Liver (tissue), 9 donors: Measurements from ENCODE around the gene LHFPL6. TPM values are rescaled to one million over a fixed set of nuclear protein-coding genes. Genes with fewer than 3 reads are reported as not detected.

Source experiments
- DNase-seq: peaks from one replicate; pipeline ENCODE4 v3.0.0-alpha.2; 2017; ENCODE audit warnings: low spot score
- H3K27ac ChIP-seq, 2 donors: one replicate each; pipeline ENCODE4 v1.7.0; 2013; ENCODE audit warnings: inconsistent platforms in 2 of 2, low read length in 2 of 2, control low read depth in 1 of 2, low read depth in 1 of 2, mild to moderate bottlenecking in 1 of 2
- H3K27me3 ChIP-seq, 4 donors: one replicate each; pipeline versions ENCODE4 v1.6.1 to v1.7.0; 2013; ENCODE audit warnings: low read length in 3 of 4, inconsistent platforms in 1 of 4, mild to moderate bottlenecking in 1 of 4, moderate library complexity in 1 of 4; ENCODE audit not compliant: control insufficient read depth in 4 of 4, insufficient read depth in 4 of 4
- H3K36me3 ChIP-seq, 4 donors: one replicate each; pipeline versions ENCODE4 v1.6.1 to v1.7.0; 2013; ENCODE audit warnings: low read length in 3 of 4, mild to moderate bottlenecking in 3 of 4, low read depth in 1 of 4, moderate library complexity in 1 of 4; ENCODE audit not compliant: control insufficient read depth in 4 of 4, insufficient read depth in 3 of 4
- H3K4me1 ChIP-seq, 4 donors: one replicate each; pipeline versions ENCODE4 v1.6.1 to v1.7.0; 2013; ENCODE audit warnings: low read length in 3 of 4, mild to moderate bottlenecking in 3 of 4, moderate library complexity in 1 of 4; ENCODE audit not compliant: control insufficient read depth in 4 of 4, insufficient read depth in 4 of 4
- H3K4me3 ChIP-seq, 3 donors: one replicate each; pipeline versions ENCODE4 v1.6.1 to v1.7.0; 2013; ENCODE audit warnings: low read length in 3 of 3, control low read depth in 1 of 3, low read depth in 1 of 3, mild to moderate bottlenecking in 1 of 3
- H3K9ac ChIP-seq, 2 donors: one replicate each; pipeline ENCODE4 v1.7.0; 2013; ENCODE audit warnings: low read length in 2 of 2, mild to moderate bottlenecking in 2 of 2, moderate library complexity in 2 of 2, control low read depth in 1 of 2, low read depth in 1 of 2
- H3K9me3 ChIP-seq, 4 donors: one replicate each; pipeline versions ENCODE4 v1.6.1 to v1.7.0; 2013; ENCODE audit warnings: low read length in 3 of 4; ENCODE audit not compliant: control insufficient read depth in 4 of 4
- ATF3 ChIP-seq: IDR thresholded peaks from 2 replicates; pipeline ENCODE4 v1.6.1; 2016; ENCODE audit warnings: antibody characterized with exemption
- CTCF ChIP-seq: fragments of 150-350 bp; IDR thresholded peaks from 2 replicates; pipeline ENCODE4 v1.5.1; 2017; ENCODE audit warnings: improper control_type of control experiment, low read depth, low read length; ENCODE audit not compliant: missing input control
- EGR1 ChIP-seq, 2 donors: IDR thresholded peaks; 2 replicates each; pipeline ENCODE4 v1.6.1; 2016 to 2018; ENCODE audit warnings: antibody characterized with exemption in 2 of 2, low read depth in 2 of 2
- FOXA1 ChIP-seq: IDR thresholded peaks from 2 replicates; pipeline ENCODE4 v1.6.1; 2016; ENCODE audit warnings: antibody characterized with exemption
- FOXA2 ChIP-seq: IDR thresholded peaks from 2 replicates; pipeline ENCODE4 v1.6.1; 2016; ENCODE audit warnings: antibody characterized with exemption
- GABPA ChIP-seq, 2 donors: IDR thresholded peaks in 1 of 2; conservative IDR thresholded peaks in 1 of 2; 2 replicates each; pipeline ENCODE4 v1.6.1; 2016; ENCODE audit warnings: antibody characterized with exemption in 2 of 2, mild to moderate bottlenecking in 1 of 2, moderate library complexity in 1 of 2
- HNF4A ChIP-seq, 2 donors: conservative IDR thresholded peaks; 2 replicates each; pipeline ENCODE4 v1.6.1; 2016; ENCODE audit warnings: antibody characterized with exemption in 2 of 2, mild to moderate bottlenecking in 2 of 2
- HNF4G ChIP-seq: IDR thresholded peaks from 2 replicates; pipeline ENCODE4 v1.6.1; 2016; ENCODE audit warnings: antibody characterized with exemption
- JUND ChIP-seq, 2 donors: IDR thresholded peaks; 2 replicates each; pipeline ENCODE4 v1.6.1; 2016; ENCODE audit warnings: antibody characterized with exemption in 2 of 2
- MAX ChIP-seq: IDR thresholded peaks from 2 replicates; pipeline ENCODE4 v1.6.1; 2016; ENCODE audit warnings: antibody characterized with exemption
- NR2F2 ChIP-seq: IDR thresholded peaks from 2 replicates; pipeline ENCODE4 v1.6.1; 2016; ENCODE audit warnings: antibody characterized with exemption
- RAD21 ChIP-seq, 2 donors: IDR thresholded peaks; 2 replicates each; pipeline ENCODE4 v1.6.1; 2016; ENCODE audit warnings: antibody characterized with exemption in 2 of 2, mild to moderate bottlenecking in 2 of 2
- REST ChIP-seq: IDR thresholded peaks from 2 replicates; pipeline ENCODE4 v1.6.1; 2016; ENCODE audit warnings: antibody characterized with exemption, mild to moderate bottlenecking
- RXRA ChIP-seq, 2 donors: IDR thresholded peaks; 2 replicates each; pipeline ENCODE4 v1.6.1; 2017 to 2018; ENCODE audit warnings: antibody characterized with exemption in 2 of 2, mild to moderate bottlenecking in 1 of 2
- SP1 ChIP-seq: IDR thresholded peaks from 2 replicates; pipeline ENCODE4 v1.6.1; 2018; ENCODE audit warnings: antibody characterized with exemption, mild to moderate bottlenecking
- TAF1 ChIP-seq: conservative IDR thresholded peaks from 2 replicates; pipeline ENCODE4 v1.6.1; 2016; ENCODE audit warnings: antibody characterized with exemption, mild to moderate bottlenecking
- YY1 ChIP-seq: IDR thresholded peaks from 2 replicates; pipeline ENCODE4 v1.6.1; 2016; ENCODE audit warnings: antibody characterized with exemption, mild to moderate bottlenecking
- ZBTB33 ChIP-seq: IDR thresholded peaks from 2 replicates; pipeline ENCODE4 v1.6.1; 2016; ENCODE audit warnings: antibody characterized with exemption
- WGBS: extraction: QIAGEN DNeasy Blood & Tissue Kit; methylation state at CpG from one replicate; pipeline ENCODE4 v1.1.7; 2013; 5-methylcytosine and 5-hydroxymethylcytosine counted together
- polyA plus RNA-seq, 2 donors: library from polyadenylated mRNA; stranded (reverse) in 1 of 2; unstranded in 1 of 2; fragments of 200-250 nt in 1 of 2; fragments of >200 nt in 1 of 2; fragmentation: Nextera tagmentation in 1 of 2; extraction: Ambion mirVana in 1 of 2; gene quantifications; one replicate each; pipeline versions ENCODE4 v1.2.1 to v1.2.3, GENCODE V29; 2013 to 2015
- total RNA-seq, 2 donors: library from RNA; depleted of rRNA; stranded (reverse); fragments of >200 nt; gene quantifications; one replicate each; pipeline ENCODE4 v1.2.3, GENCODE V29; 2014
- donor health status: healthy.
- donor health status: healthy.
- donor health status: healthy.
- donor health status: healthy.
- donor health status: healthy.

LHFPL6 gene
- total and polyA plus RNA-seq, 4 donors = 2.6 to 8.3 (median 5.5) TPM

GRCh38 chr13:39540929-39541605 lies 61.9 kb downstream of the LHFPL6 start:
- DNase-seq = no peak
- Histone ChIP-seq H3K9ac (no peak overlapping the region), H3K27me3 (peaks cover 0 to 7% (median 0%) of the 10 kb centered on the region in 4 donors), H3K27ac (no peak overlapping the region), H3K36me3 (no peaks in the 10 kb centered on the region), H3K4me3 (no peak overlapping the region), H3K9me3 (no peaks in the 10 kb centered on the region), H3K4me1 (no peaks in the 10 kb centered on the region)
- WGBS = 96% methylated on average over 1 of the region's 1 CpG
- TF ChIP-seq HNF4G (no peak), NR2F2 (no peak), GABPA (IDR thresholded peaks at IDR 0.05 in 1 of 2, conservative IDR thresholded peaks at IDR 0.05 in 1 of 2) (no peak), ATF3 (no peak), ZBTB33 (no peak), TAF1 (no peak), YY1 (no peak), RAD21 (IDR thresholded peaks at IDR 0.05) (no peak), MAX (no peak), FOXA2 (no peak), CTCF (no peak), REST (no peak), JUND (IDR thresholded peaks at IDR 0.05) (no peak), HNF4A (conservative IDR thresholded peaks at IDR 0.05) (no peak), FOXA1 (no peak), SP1 (no peak), RXRA (IDR thresholded peaks at IDR 0.05) (no peak), EGR1 (IDR thresholded peaks at IDR 0.05; ENCODE audit: low read depth in 2 of 2) (no peak)
